ENCODE results near the gene PNLIPRP2.

PNLIPRP2 gene

GRCh38 chr10:116686632-116687031, 65.9 kb downstream of the PNLIPRP2 start:
- no peak for DNase-seq

- DNase-seq: no peak
Observed at GRCh38 chr10:116687633-116688032, 66.9 kb downstream of the PNLIPRP2 start.

DNA sequence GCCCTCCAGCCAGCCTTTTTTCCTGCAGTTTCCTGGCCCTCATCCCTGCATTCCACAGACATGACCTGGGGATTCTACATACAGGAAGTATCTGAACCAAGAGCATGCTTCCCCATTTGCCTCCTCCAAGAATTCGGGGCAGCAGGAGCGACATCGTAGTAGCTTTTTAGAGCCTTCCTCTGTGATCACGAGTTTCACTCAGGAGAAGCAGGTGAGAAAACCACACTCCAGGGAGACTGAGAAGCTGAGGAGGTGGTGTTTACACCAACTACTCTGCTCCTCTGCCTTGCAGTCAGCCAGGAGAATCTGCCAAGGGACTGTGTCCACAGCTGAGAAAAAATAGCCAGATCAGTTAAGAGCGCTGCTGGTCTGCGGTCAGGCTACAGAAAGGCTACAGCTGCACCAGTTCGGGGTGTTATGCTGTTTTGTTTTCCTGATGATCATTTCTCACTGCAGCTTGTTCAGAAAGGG, 67.5 kb downstream of the PNLIPRP2 start:
- no peak for DNase-seq

GRCh38 chr10:116688741-116689495, 68.2 kb downstream of the PNLIPRP2 start:
- DNase-seq: no peak

DNA sequence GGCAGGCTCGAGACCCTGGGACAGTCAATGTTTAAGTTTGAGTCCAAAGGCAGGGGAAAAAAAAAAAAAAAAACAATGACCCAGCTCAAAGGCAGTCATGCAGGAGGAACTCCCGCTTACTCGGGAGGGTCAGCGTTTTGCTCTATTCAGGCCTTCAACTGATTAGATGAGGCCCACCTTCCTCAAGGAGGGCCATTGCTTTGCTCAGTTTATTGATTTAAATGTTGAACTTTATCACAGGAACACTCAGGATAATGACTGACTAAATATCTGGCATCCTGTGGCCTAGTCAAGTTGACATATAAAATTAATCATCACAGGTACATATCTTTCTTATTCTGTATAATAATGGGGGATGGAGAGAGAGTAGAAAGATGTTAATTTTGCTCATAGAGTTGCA, 69.0 kb downstream of the PNLIPRP2 start:
- DNase-seq: no peak

GRCh38 chr10:116690356-116691322, 69.9 kb downstream of the PNLIPRP2 start:
- no peak for DNase-seq

GRCh38 chr10:116691635-116692034, 70.9 kb downstream of the PNLIPRP2 start:
- no peak for DNase-seq

- no peak for DNase-seq
Observed at GRCh38 chr10:116692225-116692624, 71.5 kb downstream of the PNLIPRP2 start.

DNA sequence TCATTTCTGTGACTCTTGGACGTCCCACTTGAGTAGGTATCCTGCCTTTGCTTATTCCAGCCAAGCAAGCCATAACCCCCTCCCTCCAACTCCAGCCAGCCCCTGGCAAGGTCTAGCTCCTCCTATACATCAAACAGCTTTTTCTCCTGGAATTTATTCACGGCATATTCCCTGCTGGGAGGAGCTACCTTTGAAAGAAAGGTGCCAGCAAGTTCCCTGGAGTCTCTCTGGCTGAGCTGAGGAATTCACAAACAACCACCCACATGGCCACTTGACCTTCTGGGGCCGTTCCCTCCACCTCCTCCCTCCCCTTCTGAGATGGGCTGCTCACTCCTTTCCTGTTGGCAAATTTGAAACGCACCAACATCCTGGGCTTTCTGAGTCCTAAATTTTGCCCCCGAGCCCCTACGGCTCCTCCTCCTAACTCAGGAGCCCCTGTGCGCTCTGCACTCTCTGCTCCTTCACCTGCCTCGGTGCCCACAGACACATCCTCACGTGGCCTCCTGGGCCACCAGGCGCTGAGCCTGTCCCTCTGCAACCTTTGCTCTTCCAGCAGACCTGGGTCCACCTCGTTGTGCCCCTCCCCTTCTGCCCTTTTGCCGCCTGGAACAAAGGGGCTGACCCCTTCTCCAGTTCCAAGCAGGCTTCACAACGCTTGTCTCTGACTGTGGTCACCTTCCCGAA, 73.6 kb downstream of the PNLIPRP2 start:
- no peak for DNase-seq

All from activated CD8-positive, alpha-beta memory T cell treated with anti-CD3 and anti-CD28 coated beads, Interleukin-2, amount 50 U/mL, for 4 hours (primary cell).